Measurements from ENCODE around the gene METTL15. TPM values are rescaled to one million over a fixed set of nuclear protein-coding genes. Genes with fewer than 3 reads are reported as not detected.
"Not testable (repeated sequence)": the region's sequence is repeated elsewhere in the genome, so short reads cannot be mapped to it uniquely, and the experiment has no call there.

The METTL15 gene
- total RNA-seq, 1 experiment from 2014 or later = 9.1 TPM

GRCh38 chr11:28366549-28367346 is 258.6 kb downstream of the METTL15 start:
- no CpG with 5 or more reads among the region's 2 CpGs for WGBS (ENCODE audit: extremely low coverage, insufficient read length, low lambda C conversion rate)
- Histone ChIP-seq H3K23me2 (ENCODE audit: insufficient read length, low read depth, low read length, poor library complexity, severe bottlenecking) (no peaks in the 10 kb centered on the region), H3K4me2 (ENCODE audit: insufficient read depth, insufficient read length, low read length) (no peak overlapping the region), H3T11ph (ENCODE audit: low read length) (no peak overlapping the region), H3K27ac (ENCODE audit: insufficient read length, low read depth, low read length) (no peak overlapping the region), H3K79me1 (ENCODE audit: insufficient read depth, low read depth, low read length, poor library complexity, severe bottlenecking) (no peaks in the 10 kb centered on the region), H3K56ac (ENCODE audit: insufficient read length, low read depth, low read length) (no peak overlapping the region), H3K27me3 (ENCODE audit: insufficient read depth, low read length) (no peaks in the 10 kb centered on the region), H2BK15ac (ENCODE audit: low read depth, low read length) (no peak overlapping the region), H4K91ac (ENCODE audit: insufficient read length, low read depth, low read length) (no peak overlapping the region), H2BK120ac (ENCODE audit: low read depth, low read length, poor library complexity, severe bottlenecking) (no peak overlapping the region), H4K20me1 (ENCODE audit: control insufficient read depth, insufficient read depth, insufficient read length) (no peaks in the 10 kb centered on the region), H3K18ac (ENCODE audit: insufficient read length, low read depth, low read length) (no peak overlapping the region), H4K8ac (replicated peaks; ENCODE audit: insufficient read length, low read depth, low read length) (no peak overlapping the region), H3K23ac (ENCODE audit: insufficient read length, low read depth, low read length) (no peak overlapping the region), H3K4me1 (ENCODE audit: insufficient read depth, low read length) (no peaks in the 10 kb centered on the region), H2BK5ac (ENCODE audit: insufficient read length, low read length) (no peak overlapping the region), H3K9ac (ENCODE audit: extremely low read depth, insufficient read length, low read length) (no peak overlapping the region), H2BK20ac (ENCODE audit: low read depth, low read length, poor library complexity, severe bottlenecking) (no peak overlapping the region), H2BK12ac (ENCODE audit: insufficient read length, low read depth, low read length) (no peak overlapping the region), H2AFZ (ENCODE audit: low read length) (no peak overlapping the region), H3K9me3 (ENCODE audit: control insufficient read depth, low read depth, low read length) (no peaks in the 10 kb centered on the region), H4K5ac (ENCODE audit: insufficient read length, low read depth, low read length) (no peak overlapping the region), H2AK5ac (ENCODE audit: insufficient read length, low read length) (no peak overlapping the region), H3K79me2 (ENCODE audit: insufficient read depth, low read length) (no peaks in the 10 kb centered on the region), H3K4ac (ENCODE audit: low read depth, low read length) (no peak overlapping the region), H3K14ac (ENCODE audit: insufficient read depth, low read length) (no peak overlapping the region)
- no peak for DNase-seq
- H3K36me3 Mint-ChIP-seq (ENCODE audit: insufficient read depth in 1 of 3, low read depth in 3 of 3) = peaks cover 10 to 24% (median 19%) of the 10 kb centered on the region in 3 experiments
- no peak overlapping the region for H3K27ac Mint-ChIP-seq
- no peaks in the 10 kb centered on the region; a peak in 1 of 4 replicates for H3K4me1 Mint-ChIP-seq
- no peak for TF ChIP-seq CTCF (conservative IDR thresholded peaks at IDR 0.05)
- peaks cover 16 to 29% of the 10 kb centered on the region in 2 experiments for H3K9me3 Mint-ChIP-seq
- H3K4me3 Mint-ChIP-seq = no peak overlapping the region
- no peaks in the 10 kb centered on the region for H3K27me3 Mint-ChIP-seq (ENCODE audit: low read depth)

- not testable (repeated sequence) for H3K4me2 ChIP-seq (ENCODE audit: insufficient read depth, insufficient read length, low read length); H3K27ac ChIP-seq (ENCODE audit: insufficient read length, low read depth, low read length); H3K23me2 ChIP-seq (ENCODE audit: insufficient read length, low read depth, low read length, poor library complexity, severe bottlenecking); H3K18ac ChIP-seq (ENCODE audit: insufficient read length, low read depth, low read length); H3K27me3 ChIP-seq (ENCODE audit: insufficient read depth, low read length); H3K79me1 ChIP-seq (ENCODE audit: insufficient read depth, low read depth, low read length, poor library complexity, severe bottlenecking); H3K14ac ChIP-seq (ENCODE audit: insufficient read depth, low read length); H3K4me1 Mint-ChIP-seq; H3K4me1 ChIP-seq (ENCODE audit: insufficient read depth, low read length); H3K9me3 ChIP-seq (ENCODE audit: control insufficient read depth, low read depth, low read length); H3K23ac ChIP-seq (ENCODE audit: insufficient read length, low read depth, low read length); DNase-seq; H2BK120ac ChIP-seq (ENCODE audit: low read depth, low read length, poor library complexity, severe bottlenecking); H3K56ac ChIP-seq (ENCODE audit: insufficient read length, low read depth, low read length); H3T11ph ChIP-seq (ENCODE audit: low read length); H4K20me1 ChIP-seq (ENCODE audit: control insufficient read depth, insufficient read depth, insufficient read length); H3K4me3 Mint-ChIP-seq; H3K79me2 ChIP-seq (ENCODE audit: insufficient read depth, low read length); H2BK20ac ChIP-seq (ENCODE audit: low read depth, low read length, poor library complexity, severe bottlenecking); H3K27ac Mint-ChIP-seq; H3K27me3 Mint-ChIP-seq (ENCODE audit: low read depth); H3K4ac ChIP-seq (ENCODE audit: low read depth, low read length); H4K5ac ChIP-seq (ENCODE audit: insufficient read length, low read depth, low read length); H2BK12ac ChIP-seq (ENCODE audit: insufficient read length, low read depth, low read length); H2BK15ac ChIP-seq (ENCODE audit: low read depth, low read length); H3K36me3 Mint-ChIP-seq (ENCODE audit: insufficient read depth in 1 of 3, low read depth in 3 of 3); H3K9ac ChIP-seq (ENCODE audit: extremely low read depth, insufficient read length, low read length); H2AK5ac ChIP-seq (ENCODE audit: insufficient read length, low read length); H4K8ac ChIP-seq (replicated peaks; ENCODE audit: insufficient read length, low read depth, low read length); H4K91ac ChIP-seq (ENCODE audit: insufficient read length, low read depth, low read length); H2BK5ac ChIP-seq (ENCODE audit: insufficient read length, low read length); H2AFZ ChIP-seq (ENCODE audit: low read length)
- WGBS (ENCODE audit: extremely low coverage, insufficient read length, low lambda C conversion rate) = no CpG with 5 or more reads among the region's 14 CpGs
- H3K9me3 Mint-ChIP-seq = peaks cover 4 to 11% of the 10 kb centered on the region in 2 experiments
These were observed 269.9 kb downstream of the METTL15 start for GRCh38 chr11:28378095-28378494.
